Activated CD8-positive, alpha-beta memory T cell treated with anti-CD3 and anti-CD28 coated beads for 24 hours (primary cell): Measurements from ENCODE around the gene ERVK3-1.
"Not testable (repeated sequence)": the region's sequence is repeated elsewhere in the genome, so short reads cannot be mapped to it uniquely, and the experiment has no call there.

ENCODE experiments used
- DNase-seq: peaks from one replicate; pipeline ENCODE4 v3.0.0-alpha.2; 2020

ERVK3-1 gene

GRCh38 chr19:58305932-58306323 lies 751 bp downstream of the ERVK3-1 start:
- DNase-seq, result no peak

- DNase-seq, result no peak
These were observed 2.6 kb downstream of the ERVK3-1 start for GRCh38 chr19:58307736-58308135.

GRCh38 chr19:58310685-58311084 lies 5.5 kb downstream of the ERVK3-1 start:
- not testable (repeated sequence) for DNase-seq

GRCh38 chr19:58311345-58311865 lies 6.2 kb downstream of the ERVK3-1 start:
- no peak for DNase-seq

- DNase-seq, result no peak
These were observed 10.4 kb downstream of the ERVK3-1 start for GRCh38 chr19:58315580-58315979.

GRCh38 chr19:58317476-58318072 lies 12.4 kb downstream of the ERVK3-1 start:
- DNase-seq, result no peak

- no peak for DNase-seq
These were observed 13.1 kb downstream of the ERVK3-1 start for GRCh38 chr19:58318297-58318696.

- DNase-seq, result no peak
These were observed 14.1 kb downstream of the ERVK3-1 start for GRCh38 chr19:58319241-58319640.

- DNase-seq, result no peak
These were observed 20.3 kb downstream of the ERVK3-1 start for GRCh38 chr19:58325311-58326022.

GRCh38 chr19:58326501-58326913 lies 21.3 kb downstream of the ERVK3-1 start:
- DNase-seq, result no peak

- peak; percentile 95 for DNase-seq
These were observed 21.9 kb downstream of the ERVK3-1 start, which contains the start of gene ZSCAN22 for GRCh38 chr19:58326914-58327726. Gene ZSCAN22 (plus strand): TSS chr19:58326994. CDS start chr19:58334803, 7,809 bp downstream.

GRCh38 chr19:58328999-58329398 lies 23.8 kb downstream of the ERVK3-1 start:
- DNase-seq, result no peak

GRCh38 chr19:58330458-58330857 lies 25.3 kb downstream of the ERVK3-1 start:
- DNase-seq, result no peak

GRCh38 chr19:58332697-58333096 lies 27.5 kb downstream of the ERVK3-1 start:
- no peak for DNase-seq

GRCh38 chr19:58334691-58335249 lies 29.6 kb downstream of the ERVK3-1 start:
- DNase-seq, result no peak

- DNase-seq, result no peak
These were observed 30.5 kb downstream of the ERVK3-1 start for GRCh38 chr19:58335630-58336029.

- no peak for DNase-seq
These were observed 31.0 kb downstream of the ERVK3-1 start for GRCh38 chr19:58336216-58336615.

- no peak for DNase-seq
These were observed 31.6 kb downstream of the ERVK3-1 start for GRCh38 chr19:58336820-58337219.

GRCh38 chr19:58338336-58338735 lies 33.2 kb downstream of the ERVK3-1 start:
- DNase-seq, result no peak

- no peak for DNase-seq
These were observed 33.8 kb downstream of the ERVK3-1 start for GRCh38 chr19:58338825-58339558.

- DNase-seq, result no peak
These were observed 40.4 kb downstream of the ERVK3-1 start for GRCh38 chr19:58345558-58345957.
